22Rv1 (cell line): ENCODE results near the gene DOC2A.

Experiments
- CTCF ChIP-seq: fragments of 450-650 bp; IDR thresholded peaks from 2 replicates; pipeline ENCODE4 v1.5.1; 2017; ENCODE audit warnings: mild to moderate bottlenecking
- ZFX ChIP-seq: fragments of 450-650 bp; IDR thresholded peaks from 2 replicates; pipeline ENCODE4 v1.6.1; 2017; ENCODE audit warnings: antibody characterized with exemption, borderline replicate concordance

- TF ChIP-seq CTCF (no peak), ZFX (no peak)
Measured at GRCh38 chr16:29975134-29975538, 35.7 kb downstream of the DOC2A start.
